Tibial nerve (tissue), 4 donors: ENCODE data around the gene ANGEL2. TPM values are rescaled to one million over a fixed set of nuclear protein-coding genes. Genes with fewer than 3 reads are reported as not detected.

Experiments
- DNase-seq, 2 donors: peaks; one replicate each; pipeline ENCODE4 v3.0.0-alpha.2; 2019; ENCODE audit warnings: low spot score in 2 of 2
- H3K27ac ChIP-seq, 4 donors: fragments of 200-600 bp; sonication (generic) in 3 of 4; one replicate each; pipeline ENCODE4 v1.5.1; 2017 to 2019; ENCODE audit warnings: mild to moderate bottlenecking in 1 of 4
- H3K27me3 ChIP-seq, 2 donors: fragments of 200-600 bp; sonication (generic) in 1 of 2; one replicate each; pipeline versions ENCODE4 v1.5.1 to v1.6.0; 2017 to 2019
- H3K36me3 ChIP-seq, 3 donors: fragments of 200-600 bp; sonication (generic); one replicate each; pipeline ENCODE4 v1.5.1; 2018 to 2019
- H3K4me1 ChIP-seq, 4 donors: fragments of 200-600 bp; sonication (generic) in 3 of 4; one replicate each; pipeline ENCODE4 v1.5.1; 2017 to 2019
- H3K4me3 ChIP-seq, 4 donors: fragments of 200-600 bp; sonication (generic) in 3 of 4; one replicate each; pipeline ENCODE4 v1.5.1; 2017 to 2019; ENCODE audit warnings: mild to moderate bottlenecking in 1 of 4, moderate library complexity in 1 of 4
- H3K9me3 ChIP-seq, 4 donors: fragments of 200-600 bp; sonication (generic) in 3 of 4; one replicate each; pipeline ENCODE4 v1.5.1; 2017 to 2019
- EP300 ChIP-seq, 2 donors: sonication (generic); formaldehyde crosslinking; IDR thresholded peaks; one replicate each; pipeline ENCODE4 v1.6.1; 2017; ENCODE audit warnings: antibody characterized with exemption in 2 of 2, mild to moderate bottlenecking in 1 of 2
- POLR2A ChIP-seq, 2 donors: fragments of 450-650 bp; IDR thresholded peaks; one replicate each; pipeline ENCODE4 v1.6.1; 2017; ENCODE audit warnings: antibody characterized with exemption in 2 of 2, mild to moderate bottlenecking in 2 of 2, moderate library complexity in 2 of 2
- WGBS, 2 donors: methylation state at CpG; one replicate each; pipeline ENCODE4 v1.1.5; 2018; 5-methylcytosine and 5-hydroxymethylcytosine counted together
- total RNA-seq, 4 donors: library from RNA; depleted of rRNA; stranded (reverse); fragments of >200 nt; gene quantifications; one replicate each; pipeline ENCODE4 v1.1.0, GENCODE V29; 2016
- TF ChIP-seq, protein P1 (sequence below), 5 experiments: fragments of 200-600 bp in 3 of 5; fragments of 450-650 bp in 2 of 5; sonication (generic) in 3 of 5; IDR thresholded peaks; one replicate each; pipeline ENCODE4 v1.5.1; 2016 to 2019; ENCODE audit warnings: antibody characterized with exemption in 5 of 5, mild to moderate bottlenecking in 3 of 5, moderate library complexity in 2 of 5

Gene ANGEL2, protein sequence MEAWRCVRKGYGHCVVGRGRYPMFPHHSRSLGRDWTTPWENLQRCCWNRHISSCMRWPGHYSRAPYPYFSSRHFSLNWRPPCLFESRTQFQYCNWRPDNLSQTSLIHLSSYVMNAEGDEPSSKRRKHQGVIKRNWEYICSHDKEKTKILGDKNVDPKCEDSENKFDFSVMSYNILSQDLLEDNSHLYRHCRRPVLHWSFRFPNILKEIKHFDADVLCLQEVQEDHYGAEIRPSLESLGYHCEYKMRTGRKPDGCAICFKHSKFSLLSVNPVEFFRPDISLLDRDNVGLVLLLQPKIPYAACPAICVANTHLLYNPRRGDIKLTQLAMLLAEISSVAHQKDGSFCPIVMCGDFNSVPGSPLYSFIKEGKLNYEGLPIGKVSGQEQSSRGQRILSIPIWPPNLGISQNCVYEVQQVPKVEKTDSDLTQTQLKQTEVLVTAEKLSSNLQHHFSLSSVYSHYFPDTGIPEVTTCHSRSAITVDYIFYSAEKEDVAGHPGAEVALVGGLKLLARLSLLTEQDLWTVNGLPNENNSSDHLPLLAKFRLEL
- total RNA-seq = 10 to 100 TPM; 52.2 to 74.5 (median 68.8) TPM

DNA sequence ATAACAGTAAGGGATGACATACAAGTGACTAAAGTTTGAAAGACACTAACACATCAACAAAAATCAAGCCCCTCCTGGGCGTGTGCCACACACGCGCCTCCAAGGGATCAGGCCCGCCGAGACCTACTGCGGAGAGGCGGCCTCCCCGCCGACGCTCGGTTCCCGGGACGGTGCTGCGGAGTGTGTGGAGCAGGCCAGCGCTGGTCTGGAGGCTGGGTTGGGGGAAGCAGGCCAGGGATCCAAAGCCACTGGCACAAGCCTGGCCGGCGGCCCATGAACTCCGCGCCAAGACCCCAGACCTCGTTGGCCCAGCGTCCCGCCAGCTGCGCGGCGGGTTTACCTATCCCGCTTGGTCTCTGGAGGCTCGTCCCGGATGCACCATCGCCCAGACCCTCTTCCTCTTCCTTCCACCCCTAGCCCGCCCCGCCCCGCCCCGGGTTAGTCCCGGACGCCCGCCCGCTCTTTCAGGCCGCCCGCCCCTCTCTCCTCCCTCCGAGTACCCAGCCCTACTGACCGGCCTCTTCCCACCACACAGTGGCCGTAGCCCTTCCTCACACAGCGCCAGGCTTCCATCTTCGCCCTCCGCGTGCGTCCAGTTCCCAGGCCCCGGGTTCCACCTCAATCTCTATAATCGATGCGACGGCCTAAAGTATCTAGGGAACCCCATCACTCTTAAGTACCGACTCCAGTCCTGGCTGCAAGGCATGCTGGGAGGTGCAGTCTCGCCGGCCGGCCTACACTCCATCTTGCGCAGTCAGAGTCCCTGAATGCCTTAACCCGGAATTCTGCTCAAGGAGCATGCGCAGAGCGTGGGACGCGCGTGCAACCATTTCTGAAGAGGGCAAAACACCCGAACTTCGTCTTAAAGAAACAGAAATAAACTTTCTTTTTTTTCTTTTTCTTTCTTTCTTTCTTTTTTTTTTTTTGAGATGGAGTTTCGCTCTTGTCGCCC lies at the start of gene ANGEL2:
Gene ANGEL2 (minus strand): TSS at position 769 of the 952 bp plus-strand sequence. CDS start 196 bp downstream, at position 573.
- Histone ChIP-seq H3K9me3 (no peaks in the 10 kb centered on the region), H3K4me3 (peak within 1 kb of the TSS; percentile 52 to 90 (median 81)), H3K27me3 (no peaks in the 10 kb centered on the region), H3K36me3 (peaks cover 0 to 14% (median 0%) of the 10 kb centered on the region in 3 donors), H3K4me1 (peaks cover 0 to 31% (median 13%) of the 10 kb centered on the region in 4 donors), H3K27ac (peak within 1 kb of the TSS; percentile 42 to 94 (median 90))
- peak; percentile 90 to 91 for DNase-seq
- WGBS, 2 donors = 0 to 1% methylated on average over 54 to 62 of the region's 66 CpGs
- TF ChIP-seq, protein P1, sequence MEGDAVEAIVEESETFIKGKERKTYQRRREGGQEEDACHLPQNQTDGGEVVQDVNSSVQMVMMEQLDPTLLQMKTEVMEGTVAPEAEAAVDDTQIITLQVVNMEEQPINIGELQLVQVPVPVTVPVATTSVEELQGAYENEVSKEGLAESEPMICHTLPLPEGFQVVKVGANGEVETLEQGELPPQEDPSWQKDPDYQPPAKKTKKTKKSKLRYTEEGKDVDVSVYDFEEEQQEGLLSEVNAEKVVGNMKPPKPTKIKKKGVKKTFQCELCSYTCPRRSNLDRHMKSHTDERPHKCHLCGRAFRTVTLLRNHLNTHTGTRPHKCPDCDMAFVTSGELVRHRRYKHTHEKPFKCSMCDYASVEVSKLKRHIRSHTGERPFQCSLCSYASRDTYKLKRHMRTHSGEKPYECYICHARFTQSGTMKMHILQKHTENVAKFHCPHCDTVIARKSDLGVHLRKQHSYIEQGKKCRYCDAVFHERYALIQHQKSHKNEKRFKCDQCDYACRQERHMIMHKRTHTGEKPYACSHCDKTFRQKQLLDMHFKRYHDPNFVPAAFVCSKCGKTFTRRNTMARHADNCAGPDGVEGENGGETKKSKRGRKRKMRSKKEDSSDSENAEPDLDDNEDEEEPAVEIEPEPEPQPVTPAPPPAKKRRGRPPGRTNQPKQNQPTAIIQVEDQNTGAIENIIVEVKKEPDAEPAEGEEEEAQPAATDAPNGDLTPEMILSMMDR (IDR thresholded peaks at IDR 0.05) = no peak
- TF ChIP-seq EP300 (IDR thresholded peaks at IDR 0.05) (peak; percentile 53 to 88), POLR2A (IDR thresholded peaks at IDR 0.05) (peak in 1 of 2 donors; percentile 54)

DNA sequence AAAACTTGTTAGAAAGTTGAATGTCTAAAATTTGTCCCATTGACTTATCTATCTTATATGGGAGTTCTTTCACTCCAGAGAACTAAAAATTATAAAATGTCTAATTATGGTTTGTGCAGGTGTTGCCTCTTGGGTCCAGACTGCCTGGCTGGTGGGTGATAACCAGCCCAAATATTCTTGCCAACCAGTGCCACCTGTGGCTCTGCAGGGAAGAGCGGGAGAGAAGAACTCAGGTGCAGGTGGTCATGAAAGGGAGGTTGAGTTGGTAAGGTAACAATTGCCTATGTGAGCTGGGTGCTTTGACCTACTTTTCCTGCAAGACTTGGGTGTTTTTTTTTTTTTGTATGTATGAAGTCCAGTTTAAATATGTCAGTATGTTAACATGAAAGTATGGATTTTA lies 45.6 kb upstream of the ANGEL2 start:
- Histone ChIP-seq H3K27me3 (no peaks in the 10 kb centered on the region), H3K9me3 (no peaks in the 10 kb centered on the region), H3K36me3 (no peaks in the 10 kb centered on the region), H3K27ac (no peak overlapping the region), H3K4me3 (no peak overlapping the region), H3K4me1 (peaks cover 0 to 8% (median 3%) of the 10 kb centered on the region in 4 donors)
- TF ChIP-seq, protein P1 (IDR thresholded peaks at IDR 0.05) = no peak
- TF ChIP-seq POLR2A (IDR thresholded peaks at IDR 0.05) = no peak
- TF ChIP-seq EP300 (IDR thresholded peaks at IDR 0.05) = no peak
- DNase-seq = no peak
- 94 to 100% methylated on average over 1 of the region's 1 CpG for WGBS, 2 donors

DNA sequence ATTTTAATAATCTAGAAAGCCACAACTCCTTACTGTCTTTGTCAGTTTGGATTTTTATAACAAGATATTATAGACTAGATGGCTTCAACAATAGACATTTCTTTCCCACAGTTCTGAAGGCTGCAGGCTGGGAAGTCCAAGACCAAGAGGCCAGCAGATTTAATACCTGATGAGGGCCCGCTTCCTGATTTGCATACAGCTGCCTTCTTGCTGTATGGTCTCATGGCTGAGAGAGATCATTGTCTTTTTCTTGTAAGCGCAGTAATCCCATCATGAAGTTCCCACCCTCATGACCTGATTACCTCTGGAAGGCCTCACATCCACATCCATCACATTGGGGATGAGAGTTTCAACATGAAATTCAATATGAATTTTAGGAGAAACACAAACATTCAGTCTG lies 45.2 kb upstream of the ANGEL2 start:
- DNase-seq = no peak
- H3K4me3 ChIP-seq = no peak overlapping the region
- TF ChIP-seq POLR2A (IDR thresholded peaks at IDR 0.05) (no peak), EP300 (IDR thresholded peaks at IDR 0.05) (no peak)
- TF ChIP-seq, protein P1 (IDR thresholded peaks at IDR 0.05) = no peak
- H3K9me3 ChIP-seq = no peaks in the 10 kb centered on the region
- H3K27ac ChIP-seq = no peak overlapping the region
- 95 to 100% methylated on average over 2 of the region's 2 CpGs for WGBS, 2 donors
- peaks cover 0 to 8% (median 3%) of the 10 kb centered on the region in 4 donors for H3K4me1 ChIP-seq
- no peaks in the 10 kb centered on the region for H3K36me3 ChIP-seq
- no peaks in the 10 kb centered on the region for H3K27me3 ChIP-seq

DNA sequence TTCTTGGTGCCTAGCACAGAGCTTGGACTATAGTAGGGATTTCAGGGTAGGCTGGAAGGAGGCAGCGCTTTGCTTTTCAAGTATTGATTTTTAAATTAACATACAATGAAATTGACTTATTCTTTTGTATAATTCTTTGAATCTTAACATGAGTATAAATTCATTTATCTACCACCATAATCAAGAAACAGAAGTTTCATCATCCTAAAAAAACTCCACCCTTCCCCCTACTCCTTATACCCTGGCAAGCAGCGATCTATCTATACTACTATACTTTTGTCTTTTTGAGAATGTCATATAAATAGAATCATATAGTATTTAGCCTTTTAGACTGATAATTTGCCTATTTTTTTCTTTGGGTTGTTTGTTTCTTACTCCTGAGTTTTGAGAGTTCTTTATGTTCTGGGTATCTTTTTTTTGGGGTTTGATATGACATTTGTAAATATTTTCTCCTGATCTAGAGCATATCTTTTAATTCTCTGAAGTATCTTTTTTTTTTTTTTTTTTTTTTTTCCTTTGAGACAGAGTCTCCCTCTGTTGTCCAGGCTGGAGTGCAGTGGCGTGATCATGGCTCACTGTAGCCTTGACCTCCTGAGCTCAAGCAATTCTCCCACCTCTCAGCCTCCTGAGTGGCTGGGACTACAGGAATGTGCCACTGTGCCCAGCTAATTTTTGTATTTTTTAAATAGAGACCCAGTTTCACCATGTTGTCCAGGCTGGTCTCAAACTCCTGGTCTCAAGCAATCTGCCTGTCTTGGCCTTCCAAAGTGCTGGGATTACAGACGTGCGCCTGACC lies 41.8 kb upstream of the ANGEL2 start:
- no peaks in the 10 kb centered on the region for H3K36me3 ChIP-seq
- 79 to 80% methylated on average over 5 of the region's 5 CpGs for WGBS, 2 donors
- no peak overlapping the region for H3K27ac ChIP-seq
- H3K4me3 ChIP-seq = no peak overlapping the region
- no peak for DNase-seq
- TF ChIP-seq EP300 (IDR thresholded peaks at IDR 0.05) (no peak), POLR2A (IDR thresholded peaks at IDR 0.05) (no peak)
- TF ChIP-seq, protein P1 (IDR thresholded peaks at IDR 0.05) = no peak
- H3K9me3 ChIP-seq = no peaks in the 10 kb centered on the region
- peaks cover 0 to 14% (median 3%) of the 10 kb centered on the region in 4 donors for H3K4me1 ChIP-seq
- H3K27me3 ChIP-seq = no peaks in the 10 kb centered on the region
